ENCODE measurements around the gene CHADL. TPM values are rescaled to one million over a fixed set of nuclear protein-coding genes. Genes with fewer than 3 reads are reported as not detected.

Gene CHADL
- total RNA-seq, 4 donors from 2014 or later = 5.9 to 12.6 (median 7.4) TPM

Small RNAs within 50 kb of the gene (small RNA-seq; reads per million reads assigned to genes)
- gene MIR6889 = 0 reads per million in 4 donors

Other genes with a start within 250 kb of the CHADL start
- 100 to 1,000 TPM in 1 of 4 donors, 10 to 100 TPM in 3; 57.8 to 107 (median 79.2) TPM for gene EP300, start 148.3 kb downstream of the CHADL start, total RNA-seq
- 10 to 100 TPM; 11.9 to 27.5 (median 21.6) TPM for gene L3MBTL2, start 35.6 kb downstream of the CHADL start, total RNA-seq
- gene RANGAP1, start 45.3 kb upstream of the CHADL start, total RNA-seq = 10 to 100 TPM; 47.9 to 91.5 (median 59.1) TPM
- gene ZC3H7B, start 60.6 kb upstream of the CHADL start, total RNA-seq = 10 to 100 TPM; 39.0 to 65.2 (median 39.5) TPM
- gene TEF, start 141.0 kb upstream of the CHADL start, total RNA-seq = 10 to 100 TPM; 26.1 to 50.7 (median 37.0) TPM
- 100 to 1,000 TPM in 1 of 4 donors, 10 to 100 TPM in 3; 59.3 to 163 (median 84.1) TPM for gene TOB2, start 205.9 kb upstream of the CHADL start, total RNA-seq
- 10 to 100 TPM; 26.7 to 44.5 (median 39.2) TPM for gene PHF5A, start 227.8 kb upstream of the CHADL start, total RNA-seq
- 100 to 1,000 TPM; 115 to 227 (median 132) TPM for gene ACO2, start 228.2 kb upstream of the CHADL start, total RNA-seq